Endothelial cell of umbilical vein (primary cell): ENCODE results near the gene TYK2. TPM values are rescaled to one million over a fixed set of nuclear protein-coding genes. Genes with fewer than 3 reads are reported as not detected.
"Not testable (repeated sequence)": the region's sequence is repeated elsewhere in the genome, so short reads cannot be mapped to it uniquely, and the experiment has no call there.

ENCODE experiments used
- BruUV-seq: library from RNA; stranded (reverse); fragments of 400-500 nt; replicated peaks from 2 replicates; lab custom pipeline; 2021; lab: Mats Ljungman, UMichigan
- CTCF ChIA-PET: fragments of 300-600, 350-600 bp; sonication (Branson Sonifier 250); formaldehyde crosslinking; loops from one replicate; lab custom pipeline; 2021; ENCODE audit warnings: antibody characterized with exemption, inconsistent platforms; lab: Charles Lee
- POLR2A ChIA-PET: fragments of 300-600, 350-600 bp; sonication (Branson Sonifier 250); formaldehyde crosslinking; loops from one replicate; lab custom pipeline; 2021; ENCODE audit warnings: antibody characterized with exemption, inconsistent platforms; lab: Charles Lee
- DNase-seq: peaks from one replicate; pipeline ENCODE4 v3.0.0-alpha.2; 2011; ENCODE audit warnings: low read depth, low spot score
- FAIRE-seq: peaks from 2 replicates; lab custom pipeline; 2011; peaks lifted over from hg19 to GRCh38; lab: Jason Lieb, UNC
- H2AFZ ChIP-seq: 2 replicates; pipeline ENCODE4 v1.6.0; 2012; ENCODE audit warnings: low read depth, low read length, control low read depth, inconsistent platforms
- H3K27ac ChIP-seq: 2 replicates; pipeline ENCODE4 v1.5.1; 2011; ENCODE audit warnings: low read depth, mild to moderate bottlenecking, control low read depth, low read length, moderate library complexity; ENCODE audit not compliant: insufficient read depth
- H3K27me3 ChIP-seq, 2 experiments: 2 replicates each; pipeline versions ENCODE4 v1.6.0 to v1.6.1; 2011; ENCODE audit warnings: low read length in 2 of 2, mixed read lengths in 1 of 2; ENCODE audit not compliant: control insufficient read depth in 2 of 2, insufficient read depth in 2 of 2
- H3K36me3 ChIP-seq, 2 experiments: 2 replicates in 1 of 2; 3 replicates in 1 of 2; pipeline ENCODE4 v1.5.1; 2011; ENCODE audit warnings: low read length in 2 of 2, mild to moderate bottlenecking in 1 of 2, moderate library complexity in 1 of 2; ENCODE audit not compliant: control insufficient read depth in 2 of 2, insufficient read depth in 2 of 2; ENCODE audit errors: extremely low read depth in 1 of 2
- H3K4me1 ChIP-seq: 3 replicates; pipeline ENCODE4 v1.5.1; 2011; ENCODE audit warnings: mild to moderate bottlenecking, low read length; ENCODE audit not compliant: control insufficient read depth, insufficient read depth; ENCODE audit errors: extremely low read depth
- H3K4me2 ChIP-seq: 2 replicates; pipeline ENCODE4 v1.6.1; 2011; ENCODE audit warnings: low read length, control low read depth, mixed read lengths; ENCODE audit not compliant: insufficient read depth
- H3K4me3 ChIP-seq, 3 experiments: fragments of 200-600 bp in 1 of 3; sonication (generic), shearing (Covaris generic) in 1 of 3; replicated peaks in 1 of 3; 2 replicates each; pipeline ENCODE4 v1.5.1; 2011 to 2016; ENCODE audit warnings: control low read depth in 3 of 3, low read length in 3 of 3, mild to moderate bottlenecking in 2 of 3, inconsistent platforms in 1 of 3, low read depth in 1 of 3, moderate library complexity in 1 of 3; ENCODE audit not compliant: insufficient read depth in 1 of 3
- H3K79me2 ChIP-seq: 2 replicates; pipeline ENCODE4 v1.6.0; 2012; ENCODE audit warnings: low read length, inconsistent platforms; ENCODE audit not compliant: control insufficient read depth, insufficient read depth
- H3K9ac ChIP-seq: replicated peaks from 2 replicates; pipeline ENCODE3; 2011; ENCODE audit warnings: low read length, control low read depth; ENCODE audit not compliant: insufficient read depth; ENCODE audit errors: extremely low read depth
- H3K9me1 ChIP-seq: replicated peaks from 3 replicates; pipeline ENCODE4 v1.6.0; 2011; ENCODE audit warnings: mild to moderate bottlenecking, low read length; ENCODE audit not compliant: control insufficient read depth, insufficient read depth; ENCODE audit errors: extremely low read depth
- H3K9me3 ChIP-seq: replicated peaks from 2 replicates; pipeline ENCODE4 v1.5.1; 2012; ENCODE audit warnings: low read length, inconsistent platforms; ENCODE audit not compliant: control insufficient read depth, insufficient read depth
- H4K20me1 ChIP-seq: replicated peaks from 2 replicates; pipeline ENCODE3; 2011; ENCODE audit warnings: mild to moderate bottlenecking, low read length; ENCODE audit not compliant: control insufficient read depth, insufficient read depth; ENCODE audit errors: extremely low read depth
- CTCF ChIP-seq, 2 donors: IDR thresholded peaks; 1 replicate in 1 of 2; 2 replicates in 1 of 2; pipeline ENCODE4 v1.5.1; 2011; ENCODE audit warnings: low read length in 2 of 2, mild to moderate bottlenecking in 2 of 2, moderate library complexity in 2 of 2, control low read depth in 1 of 2, inconsistent platforms in 1 of 2, low read depth in 1 of 2; ENCODE audit not compliant: insufficient read depth in 1 of 2; ENCODE audit errors: extremely low read depth in 1 of 2
- EZH2 ChIP-seq: IDR thresholded peaks from 2 replicates; pipeline ENCODE4 v1.6.1; 2012; ENCODE audit warnings: borderline replicate concordance, low read depth, mild to moderate bottlenecking, moderate library complexity, low read length, inconsistent platforms; ENCODE audit not compliant: severe bottlenecking
- FOS ChIP-seq: IDR thresholded peaks from 2 replicates; pipeline ENCODE4 v1.6.1; 2011; ENCODE audit warnings: mild to moderate bottlenecking, low read length, moderate library complexity, borderline replicate concordance; ENCODE audit not compliant: insufficient read depth
- GATA2 ChIP-seq: IDR thresholded peaks from 2 replicates; pipeline ENCODE4 v1.7.0; 2011; ENCODE audit warnings: low read depth, mild to moderate bottlenecking, moderate library complexity, mixed read lengths, low read length; ENCODE audit not compliant: insufficient read length, insufficient read depth
- JUN ChIP-seq: IDR thresholded peaks from 2 replicates; pipeline ENCODE4 v1.6.1; 2011; ENCODE audit warnings: borderline replicate concordance, low read depth; ENCODE audit not compliant: insufficient read length, insufficient read depth
- MAX ChIP-seq: IDR thresholded peaks from 2 replicates; pipeline ENCODE4 v1.6.1; 2011; ENCODE audit not compliant: insufficient read depth, insufficient read length
- MYC ChIP-seq: IDR thresholded peaks from one replicate; pipeline ENCODE4 v1.6.1; 2011; ENCODE audit warnings: mild to moderate bottlenecking, low read depth, low read length
- POLR2A ChIP-seq: IDR thresholded peaks from 2 replicates; pipeline ENCODE4 v1.6.1; 2012; ENCODE audit warnings: low read depth, mild to moderate bottlenecking, control low read depth, low read length
- POLR2AphosphoS5 ChIP-seq: IDR thresholded peaks from 2 replicates; pipeline ENCODE4 v1.6.1; 2012; ENCODE audit warnings: low read depth, mild to moderate bottlenecking, control low read depth, low read length, moderate library complexity; ENCODE audit not compliant: insufficient read depth
- dilution Hi-C: fragments of 300-500 bp; cut with MboI; formaldehyde crosslinking; loops from one replicate; pipeline ENCODE4 v1.15.0; 2019; ENCODE audit warnings: low sequenced_read_pairs; ENCODE audit not compliant: extremely low pct_ligation_motif_present
- intact Hi-C: fragments of 100-400 bp; cut with micrococcal nuclease; formaldehyde crosslinking; loops from one replicate; pipeline ENCODE4 v1.10.0; 2022
- polyA plus RNA-seq, 4 experiments: library from polyadenylated mRNA; depleted of rRNA in 3 of 4; stranded (reverse) in 3 of 4; unstranded in 1 of 4; fragments of >200 nt; gene quantifications; 2 replicates each; pipeline versions ENCODE4 v1.2.1 to v1.2.3, GENCODE V29; 2011 to 2012; ENCODE audit warnings: missing spikeins in 1 of 4
- total RNA-seq: library from RNA; stranded (reverse); gene quantifications from 2 replicates; pipeline ENCODE4 v1.2.3, GENCODE V29; 2021

The TYK2 gene
- total and polyA plus RNA-seq, 2 donors (not counting 3 experiments of a cell fraction or from before 2014, with no cell fraction given) = 92.9 to 138 TPM

- Histone ChIP-seq H3K27me3 (peaks cover 0 to under 1% of the 10 kb centered on the region in 2 experiments), H3K4me3 (no peak overlapping the region), H3K9me1 (no peaks in the 10 kb centered on the region), H3K79me2 (peaks cover 66% of the 10 kb centered on the region), H2AFZ (no peak overlapping the region), H3K27ac (no peak overlapping the region), H3K36me3 (peaks cover 10 to 20% of the 10 kb centered on the region in 2 experiments), H4K20me1 (no peaks in the 10 kb centered on the region), H3K9ac (no peak overlapping the region), H3K9me3 (no peaks in the 10 kb centered on the region), H3K4me2 (no peak overlapping the region), H3K4me1 (peaks cover 15% of the 10 kb centered on the region)
- intact Hi-C loops (loop anchor here (5.0 kb wide), 2 partner anchors 37 to 297 kb away; no protein-coding TSS in a partner anchor), dilution Hi-C loops (no loop called here)
- ChIA-PET POLR2A (interaction anchor here (0.6 kb wide), 1 partner anchor 436 kb away, joined by 3 read pairs; the partner anchor contains the start of gene TMED1), CTCF (interaction anchor here (1.4 to 5.1 kb wide), 4 partner anchors 8 to 140 kb away, joined by 3 to 35 read pairs (median 20); no protein-coding TSS in a partner anchor)
- no TSS peak for BruUV-seq
- DNase-seq = no peak
- no peak for TF ChIP-seq MAX
- TF ChIP-seq JUN = no peak
- TF ChIP-seq MYC = no peak
- no peak for TF ChIP-seq GATA2
- no peak for TF ChIP-seq FOS
- no peak for TF ChIP-seq POLR2A
- TF ChIP-seq EZH2 = no peak
- TF ChIP-seq POLR2AphosphoS5 = no peak
- TF ChIP-seq CTCF (IDR thresholded peaks at IDR 0.05; ENCODE audit: extremely low read depth in 1 of 2, insufficient read depth in 1 of 2, low read depth in 1 of 2, low read length in 2 of 2) = no peak
- FAIRE-seq = no peak
Observed at GRCh38 chr19:10399878-10400277, 19.5 kb upstream of the TYK2 start.

- H3K9me1 ChIP-seq, BruUV-seq, H3K27me3 ChIP-seq, H3K4me2 ChIP-seq, H2AFZ ChIP-seq, H3K9ac ChIP-seq, H3K27ac ChIP-seq, H3K9me3 ChIP-seq, dilution Hi-C loops, H4K20me1 ChIP-seq, DNase-seq, FAIRE-seq, intact Hi-C loops, H3K4me3 ChIP-seq: not testable (repeated sequence)
- Histone ChIP-seq H3K36me3 (peaks cover 13 to 23% of the 10 kb centered on the region in 2 experiments), H3K4me1 (peaks cover 13% of the 10 kb centered on the region), H3K79me2 (peaks cover 66% of the 10 kb centered on the region)
- CTCF ChIA-PET = interaction anchor here (0.7 to 5.1 kb wide), 6 partner anchors 7 to 140 kb away, joined by 3 to 35 read pairs (median 5); no protein-coding TSS in a partner anchor
- POLR2A ChIA-PET = interaction anchor here (0.6 kb wide), 1 partner anchor 437 kb away, joined by 3 read pairs; the partner anchor contains the start of gene TMED1
Observed at GRCh38 chr19:10399340-10399739, 19.0 kb upstream of the TYK2 start.
